NCI-H510A treated with DMSO at 0.1 percent for 48 hours (cell line): ENCODE results near the gene CHURC1.
A peak's percentile ranks its signal among the peaks of the same experiment; 100 is the strongest.

ENCODE experiments used
- DNase-seq: peaks from one replicate; lab custom pipeline; 2025; lab: John Stamatoyannopoulos, UW

Gene CHURC1

GRCh38 chr14:64938972-64939816 is 24.9 kb downstream of the CHURC1 start:
- DNase-seq: peak; percentile 48

GRCh38 chr14:64939817-64940190 is 25.5 kb downstream of the CHURC1 start:
- no peak for DNase-seq

DNA sequence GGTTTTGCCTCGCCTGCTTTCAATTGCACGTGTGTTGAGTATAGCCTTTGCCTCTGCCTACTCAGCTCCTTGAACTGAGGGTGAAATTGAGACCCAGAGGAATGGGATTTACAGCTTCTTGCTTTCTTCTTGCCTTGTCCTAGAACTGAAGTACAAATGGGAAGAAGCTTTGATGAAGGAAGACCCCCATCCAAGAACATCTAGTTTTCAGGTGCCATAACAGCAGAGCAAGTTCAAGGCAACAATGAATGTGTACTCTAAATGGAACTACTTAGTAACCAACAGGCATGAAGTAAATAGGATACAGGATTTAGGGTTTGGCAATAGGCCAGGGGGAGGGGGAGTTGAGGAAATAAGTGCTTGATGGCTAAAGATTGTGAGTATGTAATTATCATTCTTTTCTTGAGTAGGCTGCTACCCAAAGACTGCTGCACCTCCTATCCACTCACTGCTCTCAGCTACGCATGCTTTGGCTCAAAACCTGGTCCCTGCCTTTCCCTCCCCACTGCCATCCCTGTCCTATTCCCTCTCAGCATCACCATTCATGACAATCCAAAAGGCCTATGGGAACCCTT is 26.2 kb downstream of the CHURC1 start:
- DNase-seq: no peak

DNA sequence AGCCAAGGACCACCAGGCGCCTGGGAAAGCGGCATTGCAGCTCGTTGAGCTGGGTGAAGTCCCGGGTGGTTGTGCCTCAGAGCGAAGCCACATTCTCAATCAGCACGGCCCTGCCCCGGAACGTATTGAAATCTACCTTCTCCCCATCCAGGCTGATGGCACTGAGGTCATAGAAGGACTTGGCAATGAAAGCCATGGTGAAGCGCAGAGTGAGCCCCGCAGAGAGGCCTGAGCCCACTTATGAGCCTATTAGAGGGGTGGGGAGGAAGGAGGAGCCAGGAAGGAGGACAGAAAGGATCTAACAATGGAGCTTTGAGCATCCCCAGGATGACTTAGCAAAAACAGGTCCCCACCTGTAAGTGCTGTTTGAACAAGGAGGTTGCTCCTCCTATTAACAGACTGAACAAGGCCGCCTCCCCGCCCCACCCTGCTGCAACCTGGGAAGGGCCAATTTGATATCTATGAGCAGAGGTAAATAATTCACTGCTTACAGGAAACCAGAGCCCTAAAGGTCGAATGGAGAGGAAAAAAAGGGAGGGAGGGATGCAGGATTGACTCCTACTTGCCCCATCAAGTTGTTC is 28.4 kb downstream of the CHURC1 start, which contains the start of gene GPX2:
Gene GPX2, minus strand, starts transcription at position 215 of the 581 bp plus-strand sequence. Its CDS starts 19 bp downstream, at position 196.
- DNase-seq: peak; percentile 97

GRCh38 chr14:64943556-64943955 is 29.3 kb downstream of the CHURC1 start:
- no peak for DNase-seq

DNA sequence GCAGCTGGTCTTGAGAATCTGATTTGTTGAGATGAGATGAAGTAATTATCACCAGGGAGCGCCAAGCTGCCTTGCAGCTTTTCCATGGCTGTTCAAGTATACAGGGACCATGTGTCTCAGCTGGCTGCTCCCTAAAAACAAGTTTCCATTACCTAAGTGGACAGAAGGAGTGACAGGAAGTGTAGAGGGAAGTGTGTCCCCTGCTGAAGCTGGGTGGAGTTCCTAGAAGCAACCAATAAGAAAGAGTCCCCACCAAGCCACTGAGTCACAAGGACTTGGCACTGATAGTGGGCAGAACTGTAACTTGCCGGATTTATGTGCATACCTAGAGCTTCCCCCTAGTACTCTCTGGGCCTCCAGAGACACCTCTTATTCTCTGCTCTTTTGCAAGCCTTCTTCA is 29.8 kb downstream of the CHURC1 start:
- DNase-seq: no peak

DNA sequence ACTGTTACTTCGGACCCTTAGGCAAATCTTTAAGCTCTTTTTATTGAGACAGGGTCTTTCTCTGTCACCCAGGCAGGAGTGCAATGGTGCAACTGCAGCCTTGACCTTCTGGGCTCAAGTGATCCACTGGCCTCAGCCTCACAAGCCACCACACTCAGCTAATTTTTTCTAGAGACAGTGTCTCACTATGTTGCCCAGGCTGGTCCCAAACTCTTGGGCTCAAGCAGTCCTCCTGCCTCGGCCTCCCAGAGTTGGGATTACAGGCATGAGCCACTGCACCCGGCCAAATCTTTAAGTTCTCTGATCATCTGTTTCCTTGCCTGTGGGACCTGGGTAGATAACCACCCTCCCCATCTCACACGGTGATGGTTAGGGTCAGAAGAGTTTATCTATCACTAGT is 30.6 kb downstream of the CHURC1 start:
- no peak for DNase-seq

DNA sequence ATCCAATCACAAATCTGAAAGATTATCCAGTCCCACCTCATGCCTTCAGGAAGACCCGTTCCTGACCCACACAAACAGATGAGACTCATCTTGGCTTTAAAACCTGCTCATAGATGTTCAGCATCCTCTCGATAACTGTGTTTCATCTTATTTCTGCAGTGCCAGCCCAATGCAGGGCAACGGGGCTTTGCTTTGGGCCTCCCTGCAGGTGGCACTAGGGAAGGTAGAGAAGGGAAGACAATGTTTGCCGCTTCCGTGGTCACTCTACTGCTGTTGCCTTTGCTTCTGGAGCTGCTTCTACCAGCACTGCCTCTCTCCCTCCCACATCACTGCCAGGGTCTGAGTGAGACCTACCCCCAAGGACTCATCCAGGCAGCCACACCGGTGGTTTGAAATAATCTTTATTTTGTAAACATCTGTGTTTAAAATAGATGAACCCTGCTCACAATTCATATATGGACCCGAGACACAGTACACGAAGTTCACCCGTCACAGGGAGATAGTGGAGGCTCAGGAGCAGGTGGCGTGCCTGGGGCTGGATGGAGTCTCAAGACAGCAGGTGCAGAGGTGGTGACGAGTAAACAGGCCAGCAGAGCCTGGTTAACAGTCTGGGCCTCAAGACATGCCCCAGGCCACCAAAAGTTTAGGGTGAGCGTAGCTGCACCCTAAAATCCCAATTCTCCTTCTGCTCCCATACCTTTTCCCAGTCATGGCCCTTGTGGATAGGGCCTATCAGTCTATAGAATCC is 31.4 kb downstream of the CHURC1 start:
- DNase-seq: no peak

- no peak for DNase-seq
Observed at GRCh38 chr14:64946310-64947045, 32.2 kb downstream of the CHURC1 start.

DNA sequence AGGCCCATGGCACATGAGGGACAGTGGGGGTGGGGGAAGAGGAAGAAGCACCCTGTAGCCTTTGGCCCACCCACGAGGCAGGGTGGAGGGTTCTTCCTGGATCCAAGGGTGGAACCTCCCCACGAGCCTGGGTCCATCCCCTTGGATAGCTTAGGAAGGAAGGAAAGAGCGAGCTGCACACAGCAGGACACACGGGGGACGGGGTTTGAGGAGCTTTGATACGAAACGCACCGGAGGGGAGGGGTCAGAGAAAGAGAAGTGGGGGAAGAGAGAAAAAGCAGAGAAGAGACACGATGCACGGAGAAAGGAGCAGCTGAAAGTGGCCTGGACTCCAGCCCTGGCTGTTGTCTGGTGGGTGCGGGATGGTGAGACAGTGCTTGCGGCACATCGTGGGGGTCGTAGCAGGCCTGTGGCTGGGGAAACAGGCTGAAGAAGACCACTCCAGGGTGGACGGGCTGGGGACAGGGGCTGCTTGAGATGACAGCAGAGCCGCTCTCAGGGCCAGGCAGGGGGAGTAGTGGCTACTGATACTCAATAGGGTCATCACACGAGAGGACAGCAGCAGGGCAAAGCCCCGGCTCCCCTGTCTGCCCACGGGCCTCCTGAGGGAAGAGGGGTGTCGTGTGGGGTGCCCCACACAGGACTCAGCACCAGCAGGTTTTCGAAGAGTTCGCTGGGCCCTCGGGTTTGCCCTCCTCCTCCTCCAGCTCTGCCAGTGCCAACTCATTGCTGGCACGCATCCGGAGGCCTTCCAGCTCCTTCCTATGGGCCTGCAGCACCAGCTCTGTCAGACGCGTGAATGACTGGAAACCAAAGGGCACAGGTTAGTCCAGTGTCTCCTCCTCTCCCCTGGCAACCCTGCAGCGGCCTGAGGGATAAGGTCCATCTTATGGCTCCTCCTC is 33.7 kb downstream of the CHURC1 start:
- no peak for DNase-seq

GRCh38 chr14:64948612-64949210 is 34.5 kb downstream of the CHURC1 start:
- DNase-seq: no peak

GRCh38 chr14:64950889-64951288 is 36.6 kb downstream of the CHURC1 start:
- no peak for DNase-seq

GRCh38 chr14:64951291-64951690 is 37.0 kb downstream of the CHURC1 start:
- DNase-seq: no peak

- DNase-seq: no peak
Observed at GRCh38 chr14:64951724-64952123, 37.5 kb downstream of the CHURC1 start.

DNA sequence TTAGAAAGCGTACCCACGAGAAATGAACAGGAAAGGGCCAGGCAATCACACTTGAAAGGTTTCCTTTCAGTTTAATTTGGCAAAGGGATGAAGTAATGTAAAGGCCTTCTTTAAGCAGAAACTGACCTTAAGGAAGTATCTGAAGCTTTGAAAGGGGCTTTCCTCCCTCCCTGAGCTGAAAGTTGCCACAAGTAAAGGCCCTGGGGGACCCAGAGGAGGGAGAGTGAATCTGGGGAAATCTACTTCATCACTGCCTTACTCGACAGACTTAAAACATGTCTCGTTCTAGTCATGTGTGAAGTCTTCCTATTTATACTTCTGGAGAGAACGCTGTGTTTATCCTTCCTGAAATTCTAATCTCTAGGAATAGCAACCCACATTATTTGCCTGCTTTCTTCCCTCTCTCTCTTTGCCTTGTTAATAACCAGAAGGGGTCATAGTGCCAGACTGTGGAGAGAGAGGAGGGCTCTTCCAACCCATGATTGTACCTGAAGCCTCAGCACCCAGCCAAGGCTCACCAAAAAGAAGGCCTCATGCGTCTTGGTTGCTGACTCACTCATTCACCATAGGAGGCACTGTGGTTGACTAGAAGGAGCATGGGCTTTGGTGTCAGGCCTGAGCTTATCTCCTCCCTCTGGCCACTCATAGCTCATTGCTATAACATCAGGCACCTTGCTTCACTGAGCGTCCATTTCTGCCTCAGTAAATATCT is 38.5 kb downstream of the CHURC1 start:
- no peak for DNase-seq

DNA sequence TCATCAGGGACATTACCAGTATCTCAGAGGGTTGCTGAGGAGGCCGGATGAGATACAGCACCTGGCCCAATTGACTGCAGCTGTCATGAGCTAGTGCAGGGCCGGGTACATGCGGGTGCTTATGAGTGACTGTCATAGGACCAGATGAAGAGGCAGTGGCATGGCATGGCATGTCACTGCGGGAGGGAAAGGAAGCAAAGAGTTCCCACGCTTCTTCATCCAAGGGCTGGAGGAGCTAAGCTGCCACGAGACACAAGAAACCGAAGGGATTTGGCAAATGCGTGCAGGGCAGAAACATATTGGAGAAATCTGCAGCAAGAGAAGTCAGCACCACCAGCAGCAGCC is 39.0 kb downstream of the CHURC1 start:
- no peak for DNase-seq

DNA sequence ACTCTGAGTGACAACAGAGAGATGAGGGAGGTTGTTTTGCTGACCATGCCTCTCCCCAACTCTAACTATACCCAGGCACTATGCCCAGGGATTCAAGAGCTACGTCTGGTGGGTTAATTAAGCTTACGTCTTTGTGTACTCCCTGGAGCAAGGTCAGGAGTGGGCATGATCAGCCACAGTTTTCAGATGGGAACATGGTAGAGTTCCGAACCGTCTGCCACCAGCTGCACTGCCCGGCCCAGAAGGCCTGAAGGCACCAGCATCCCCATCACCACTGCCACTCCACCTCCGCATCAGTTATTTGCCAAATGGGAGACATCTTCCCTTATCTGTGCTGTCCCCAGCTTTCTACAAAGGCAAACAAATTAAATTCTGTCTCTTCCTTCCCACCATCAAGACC is 39.4 kb downstream of the CHURC1 start:
- DNase-seq: no peak

- no peak for DNase-seq
Observed at GRCh38 chr14:64954491-64955240, 40.4 kb downstream of the CHURC1 start.

DNA sequence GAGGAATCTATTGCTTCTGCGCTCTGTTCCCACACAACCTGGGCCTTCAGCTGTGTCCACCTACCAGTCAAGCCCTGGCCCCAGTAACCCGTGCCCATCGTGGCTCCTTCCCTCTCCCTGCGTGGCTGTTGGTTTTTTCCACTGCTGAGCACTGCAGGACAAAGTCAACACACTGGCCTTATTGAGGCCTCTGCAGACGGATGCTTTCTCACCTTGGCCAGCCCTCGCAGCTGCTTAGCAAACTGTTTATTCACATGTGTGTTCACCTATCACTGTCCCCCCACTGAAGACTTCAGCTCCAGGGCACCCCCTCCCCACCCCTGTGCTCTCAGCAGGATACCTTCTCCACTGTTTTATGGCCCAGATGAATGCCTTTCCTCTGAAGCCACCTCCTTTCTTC is 41.0 kb downstream of the CHURC1 start:
- no peak for DNase-seq
